ENCODE data around the gene PLG.

GRCh38 chr6:160730911-160731310 is 28.9 kb downstream of the PLG start:
- peak; percentile 27 for TF ChIP-seq CTCF (IDR thresholded peaks at IDR 0.05)
- no peak for TF ChIP-seq SIN3A (IDR thresholded peaks at IDR 0.05; ENCODE audit: borderline replicate concordance, insufficient read depth, low read depth, low read length)
- no peak for TF ChIP-seq TCF7L2 (IDR thresholded peaks at IDR 0.05; ENCODE audit: low read depth, low read length)

Data from Panc1 (cell line).